ENCODE results near the gene ZNF689. TPM values are rescaled to one million over a fixed set of nuclear protein-coding genes. Genes with fewer than 3 reads are reported as not detected.

ZNF689 gene
- polyA plus RNA-seq, 1 donor from 2014 or later = 10.6 TPM

DNA sequence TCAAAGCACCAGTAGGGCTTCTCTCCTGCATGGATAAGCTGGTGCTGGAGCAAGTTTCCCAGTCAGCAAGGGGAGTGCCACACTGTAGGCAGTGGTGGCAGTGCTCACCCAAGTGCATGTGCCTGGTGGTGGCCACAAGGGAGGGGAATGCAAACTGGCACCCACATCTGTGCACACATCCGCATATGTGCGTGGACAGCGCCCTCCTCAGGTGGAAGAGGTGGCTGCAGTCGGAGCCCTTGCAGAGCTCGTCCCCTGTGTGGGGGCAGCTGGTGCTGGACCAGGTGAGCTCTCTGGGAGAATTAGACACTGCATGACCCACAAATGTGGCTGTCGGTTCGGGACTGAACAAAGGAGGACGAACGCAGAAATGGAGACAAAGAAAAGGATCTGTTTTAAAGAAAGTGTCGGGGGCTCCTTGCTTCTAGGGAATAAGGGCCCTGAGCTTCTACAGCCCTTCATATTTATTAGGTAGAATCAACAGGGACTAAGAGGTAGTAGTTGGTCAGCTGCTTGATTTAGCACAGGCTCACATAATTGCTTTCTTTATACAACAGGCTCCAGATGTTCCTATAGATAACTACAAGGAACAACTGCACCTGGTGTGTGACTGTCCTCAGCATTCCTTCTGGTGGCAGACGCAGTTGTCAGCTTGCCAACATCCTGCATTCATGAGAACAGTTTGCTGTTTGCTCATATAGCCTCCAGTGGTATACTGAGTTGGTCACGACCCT lies 5.3 kb upstream of the ZNF689 start:
- no peak overlapping the region for H2AFZ ChIP-seq (ENCODE audit: low read depth, low read length)
- H3K27ac ChIP-seq (ENCODE audit: low read length) = no peak overlapping the region

GRCh38 chr16:30609002-30609925 lies 925 bp downstream of the ZNF689 start:
- Histone ChIP-seq H3K4me3 (ENCODE audit: low read length) (peak overlapping the region; percentile 97), H2AFZ (ENCODE audit: low read depth, low read length) (peak overlapping the region; percentile 100)
- no peak for TF ChIP-seq POLR2AphosphoS5 (IDR thresholded peaks at IDR 0.05)
- no peak for TF ChIP-seq RAD21 (conservative IDR thresholded peaks at IDR 0.05)
- TF ChIP-seq TAF1 (IDR thresholded peaks at IDR 0.05; ENCODE audit: low read depth) = no peak
- TF ChIP-seq SMC3 (conservative IDR thresholded peaks at IDR 0.05; ENCODE audit: poor library complexity) = no peak
- TF ChIP-seq EZH2 (IDR thresholded peaks at IDR 0.05; ENCODE audit: borderline replicate concordance, insufficient read depth, low read length, poor library complexity, severe bottlenecking) = no peak

More for the DNA sequence above, 5.3 kb upstream of the ZNF689 start:
- Histone ChIP-seq H3K4me2 (ENCODE audit: low read length) (no peak overlapping the region), H3K79me2 (replicated peaks; ENCODE audit: insufficient read depth, low read length) (no peaks in the 10 kb centered on the region), H3K9me3 (ENCODE audit: low read length) (no peaks in the 10 kb centered on the region), H3F3A (ENCODE audit: insufficient read depth, low read length, poor library complexity, severe bottlenecking) (no peaks in the 10 kb centered on the region), H3K27me3 (ENCODE audit: insufficient read depth, low read depth, low read length) (no peaks in the 10 kb centered on the region), H4K20me1 (ENCODE audit: insufficient read depth) (no peaks in the 10 kb centered on the region), H3K36me3 (ENCODE audit: insufficient read depth, low read length) (no peaks in the 10 kb centered on the region), H3K4me3 (ENCODE audit: low read length) (no peak overlapping the region), H3K9ac (ENCODE audit: low read length) (no peak overlapping the region), H3K9me2 (ENCODE audit: insufficient read depth, low read length) (no peaks in the 10 kb centered on the region)
- TF ChIP-seq MXI1 (conservative IDR thresholded peaks at IDR 0.05; ENCODE audit: poor library complexity, severe bottlenecking) = no peak
- TF ChIP-seq RAD21 (conservative IDR thresholded peaks at IDR 0.05) = peak; percentile 41
- peak; percentile 62 for TF ChIP-seq CTCF (IDR thresholded peaks at IDR 0.05; ENCODE audit: poor library complexity, severe bottlenecking)

DNA sequence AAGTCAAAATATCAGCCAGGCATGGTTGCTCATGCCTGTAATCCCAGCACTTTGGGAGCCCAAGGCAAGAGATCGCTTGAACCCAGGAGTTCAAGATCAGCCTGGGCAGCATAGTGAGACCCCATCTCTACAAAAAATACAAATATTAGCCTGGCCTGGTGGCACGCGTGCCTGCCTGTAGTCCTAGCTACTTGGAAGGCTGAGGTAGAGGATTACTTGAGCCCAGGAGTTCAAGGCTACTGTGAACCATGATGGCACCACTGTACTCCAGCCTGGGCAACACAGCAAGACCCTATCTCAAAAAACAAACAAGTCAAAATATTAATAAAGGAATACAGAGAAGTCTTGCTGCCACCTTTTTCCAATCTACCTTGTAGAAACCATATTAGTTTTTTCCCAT lies 4.2 kb downstream of the ZNF689 start:
- no peak overlapping the region for H3K9ac ChIP-seq (ENCODE audit: low read length)
- no peaks in the 10 kb centered on the region for H3K9me3 ChIP-seq (ENCODE audit: low read length)
- H2AFZ ChIP-seq (ENCODE audit: low read depth, low read length) = no peak overlapping the region
- no peaks in the 10 kb centered on the region for H3K36me3 ChIP-seq (ENCODE audit: insufficient read depth, low read length)
- H3K27me3 ChIP-seq (ENCODE audit: insufficient read depth, low read depth, low read length) = no peaks in the 10 kb centered on the region
- peaks cover 10% of the 10 kb centered on the region for H3K79me2 ChIP-seq (replicated peaks; ENCODE audit: insufficient read depth, low read length)
- H3K4me3 ChIP-seq (ENCODE audit: low read length) = no peak overlapping the region
- H3K27ac ChIP-seq (ENCODE audit: low read length) = no peak overlapping the region
- TF ChIP-seq EP300 (conservative IDR thresholded peaks at IDR 0.05; ENCODE audit: poor library complexity, severe bottlenecking) = no peak
- no peak for TF ChIP-seq TAF1 (IDR thresholded peaks at IDR 0.05; ENCODE audit: low read depth)
- H3F3A ChIP-seq (ENCODE audit: insufficient read depth, low read length, poor library complexity, severe bottlenecking) = no peaks in the 10 kb centered on the region
- H4K20me1 ChIP-seq (ENCODE audit: insufficient read depth) = no peaks in the 10 kb centered on the region
- H3K9me2 ChIP-seq (ENCODE audit: insufficient read depth, low read length) = no peaks in the 10 kb centered on the region
- H3K4me2 ChIP-seq (ENCODE audit: low read length) = no peak overlapping the region

More at GRCh38 chr16:30609002-30609925, 925 bp downstream of the ZNF689 start:
- peaks cover 10% of the 10 kb centered on the region for H3K79me2 ChIP-seq (replicated peaks; ENCODE audit: insufficient read depth, low read length)
- no peaks in the 10 kb centered on the region for H3K27me3 ChIP-seq (ENCODE audit: insufficient read depth, low read depth, low read length)
- H3K9me3 ChIP-seq (ENCODE audit: low read length) = no peaks in the 10 kb centered on the region
- peak overlapping the region; percentile 73 for H3K4me2 ChIP-seq (ENCODE audit: low read length)
- H3K9me2 ChIP-seq (ENCODE audit: insufficient read depth, low read length) = no peaks in the 10 kb centered on the region
- H3K9ac ChIP-seq (ENCODE audit: low read length) = peak overlapping the region; percentile 96
- no peaks in the 10 kb centered on the region for H3K36me3 ChIP-seq (ENCODE audit: insufficient read depth, low read length)
- no peaks in the 10 kb centered on the region for H3F3A ChIP-seq (ENCODE audit: insufficient read depth, low read length, poor library complexity, severe bottlenecking)
- H3K27ac ChIP-seq (ENCODE audit: low read length) = peak overlapping the region; percentile 90
- H4K20me1 ChIP-seq (ENCODE audit: insufficient read depth) = no peaks in the 10 kb centered on the region
